ENCODE data around the gene LARGE1.

DNA sequence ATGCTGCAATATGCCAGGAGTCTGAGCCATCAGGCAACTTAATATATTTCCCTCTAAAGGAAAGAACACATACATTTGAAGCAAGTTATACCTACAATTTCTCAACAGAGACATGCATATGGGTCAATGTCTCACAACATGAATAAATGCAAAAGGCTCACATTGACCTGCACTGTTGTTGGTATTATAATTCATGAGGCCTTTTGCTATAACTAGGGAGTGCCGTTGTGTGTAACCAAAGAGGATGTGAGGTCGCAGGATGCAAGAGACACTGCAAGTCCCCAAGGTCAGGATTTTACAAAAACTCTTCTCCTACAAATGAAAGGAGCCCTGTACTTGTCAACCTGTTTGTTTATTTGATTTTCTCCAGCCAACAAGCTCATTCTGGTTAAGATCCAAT lies 250.5 kb downstream of the LARGE1 start:
- TF ChIP-seq CTCF (IDR thresholded peaks at IDR 0.05; ENCODE audit: insufficient read depth, low read length, poor library complexity, severe bottlenecking) (no peak), EZH2phosphoT487 (conservative IDR thresholded peaks at IDR 0.05; ENCODE audit: low read length) (no peak)

Measured in SU-DHL-6 (cell line).